Measurements from ENCODE around the gene CRIM1.

CRIM1 gene

GRCh38 chr2:36459725-36460137, 104.2 kb downstream of the CRIM1 start:
- no peak for DNase-seq

- no peak for DNase-seq
Observed at GRCh38 chr2:36461039-36461681, 105.6 kb downstream of the CRIM1 start.

GRCh38 chr2:36462311-36462935, 106.8 kb downstream of the CRIM1 start:
- no peak for DNase-seq

- no peak for DNase-seq
Observed at GRCh38 chr2:36463365-36463764, 107.8 kb downstream of the CRIM1 start.

- no peak for DNase-seq
Observed at GRCh38 chr2:36464006-36464721, 108.6 kb downstream of the CRIM1 start.

GRCh38 chr2:36466135-36466534, 110.6 kb downstream of the CRIM1 start:
- no peak for DNase-seq

GRCh38 chr2:36468463-36469105, 113.0 kb downstream of the CRIM1 start:
- DNase-seq: no peak

- DNase-seq: no peak
Observed at GRCh38 chr2:36469106-36469477, 113.5 kb downstream of the CRIM1 start.

GRCh38 chr2:36469710-36470109, 114.1 kb downstream of the CRIM1 start:
- no peak for DNase-seq

- no peak for DNase-seq
Observed at GRCh38 chr2:36473230-36473629, 117.7 kb downstream of the CRIM1 start.

- no peak for DNase-seq
Observed at GRCh38 chr2:36476411-36476810, 120.8 kb downstream of the CRIM1 start.

GRCh38 chr2:36477315-36477714, 121.7 kb downstream of the CRIM1 start:
- no peak for DNase-seq

- no peak for DNase-seq
Observed at GRCh38 chr2:36477746-36478145, 122.2 kb downstream of the CRIM1 start.

GRCh38 chr2:36478332-36478738, 122.8 kb downstream of the CRIM1 start:
- no peak for DNase-seq

- no peak for DNase-seq
Observed at GRCh38 chr2:36478999-36479398, 123.4 kb downstream of the CRIM1 start.

GRCh38 chr2:36479406-36479805, 123.8 kb downstream of the CRIM1 start:
- DNase-seq: no peak

- DNase-seq: no peak
Observed at GRCh38 chr2:36480028-36480427, 124.5 kb downstream of the CRIM1 start.

GRCh38 chr2:36480636-36481035, 125.1 kb downstream of the CRIM1 start:
- no peak for DNase-seq

GRCh38 chr2:36481709-36482108, 126.1 kb downstream of the CRIM1 start:
- no peak for DNase-seq

- DNase-seq: no peak
Observed at GRCh38 chr2:36482576-36483214, 127.1 kb downstream of the CRIM1 start.

- DNase-seq: no peak
Observed at GRCh38 chr2:36483290-36483689, 127.7 kb downstream of the CRIM1 start.

GRCh38 chr2:36484454-36484853, 128.9 kb downstream of the CRIM1 start:
- DNase-seq: no peak

- no peak for DNase-seq
Observed at GRCh38 chr2:36485521-36485920, 129.9 kb downstream of the CRIM1 start.
